Stimulated activated CD4-positive, alpha-beta T cell treated with anti-CD3 and anti-CD28 coated beads, Interleukin-4, amount 100 ng/mL, for 48 hours (primary cell): ENCODE data around the gene TANK.

Experiments
- DNase-seq, 2 donors: peaks; one replicate each; pipeline ENCODE4 v3.0.0-alpha.2; 2020; ENCODE audit warnings: low read depth in 2 of 2

TANK gene

GRCh38 chr2:161228511-161229240 is 68.4 kb downstream of the TANK start:
- DNase-seq = no peak

- DNase-seq = no peak
These were observed 70.7 kb downstream of the TANK start for GRCh38 chr2:161230959-161231358.

GRCh38 chr2:161232571-161232970 is 72.3 kb downstream of the TANK start:
- no peak for DNase-seq

- no peak for DNase-seq
These were observed 73.7 kb downstream of the TANK start for GRCh38 chr2:161233858-161234431.

- no peak for DNase-seq
These were observed 74.4 kb downstream of the TANK start for GRCh38 chr2:161234627-161235026.

- peak; percentile 26 to 30 for DNase-seq
These were observed 77.4 kb downstream of the TANK start for GRCh38 chr2:161237392-161238264.

- DNase-seq = no peak
These were observed 78.0 kb downstream of the TANK start for GRCh38 chr2:161238265-161238559.

- peak; percentile 48 to 50 for DNase-seq
These were observed 78.5 kb downstream of the TANK start for GRCh38 chr2:161238560-161239325.

GRCh38 chr2:161239326-161240109 is 79.3 kb downstream of the TANK start:
- DNase-seq = no peak

GRCh38 chr2:161241894-161242293 is 81.7 kb downstream of the TANK start:
- DNase-seq = no peak

- DNase-seq = no peak
These were observed 83.1 kb downstream of the TANK start for GRCh38 chr2:161243312-161243711.

- no peak for DNase-seq
These were observed 83.7 kb downstream of the TANK start for GRCh38 chr2:161243905-161244304.

- peak; percentile 45 to 53 for DNase-seq
These were observed 84.4 kb downstream of the TANK start for GRCh38 chr2:161244387-161245260.

- no peak for DNase-seq
These were observed 85.0 kb downstream of the TANK start for GRCh38 chr2:161245261-161245553.

- DNase-seq = no peak
These were observed 85.4 kb downstream of the TANK start for GRCh38 chr2:161245671-161246070.

- no peak for DNase-seq
These were observed 86.1 kb downstream of the TANK start for GRCh38 chr2:161246281-161246680.

- no peak for DNase-seq
These were observed 90.7 kb downstream of the TANK start for GRCh38 chr2:161250864-161251436.

- DNase-seq = no peak
These were observed 97.1 kb downstream of the TANK start for GRCh38 chr2:161257123-161257952.

- no peak for DNase-seq
These were observed 105.6 kb downstream of the TANK start for GRCh38 chr2:161265874-161266273.
